Measurements from ENCODE around the gene TOX2. TPM values are rescaled to one million over a fixed set of nuclear protein-coding genes. Genes with fewer than 3 reads are reported as not detected.

The TOX2 gene
- total and polyA plus RNA-seq, 4 experiments from 2014 or later: 0.22 to 1.1 (median 0.49) TPM

DNA sequence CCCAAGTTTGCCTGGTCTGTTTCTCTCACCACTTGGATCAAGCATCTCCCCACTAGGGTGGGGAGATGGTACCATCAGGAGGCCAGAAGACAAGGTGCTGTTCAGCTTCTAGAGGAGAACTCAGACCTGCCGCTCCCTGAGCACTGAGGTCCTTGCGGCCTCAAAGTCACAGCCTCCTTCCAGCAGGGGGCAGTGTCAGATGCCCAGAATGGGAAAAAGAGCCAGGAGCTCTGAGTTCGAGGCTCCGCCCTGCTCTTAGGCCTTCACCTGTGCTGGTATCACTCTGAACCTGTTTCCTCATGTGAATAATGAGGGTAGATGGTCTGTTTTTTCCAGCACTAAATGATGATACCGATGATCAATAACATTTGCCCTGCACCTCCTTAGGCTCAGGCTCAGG lies 68.7 kb downstream of the TOX2 start:
- DNase-seq: no peak
- no peaks in the 10 kb centered on the region for H3K36me3 Mint-ChIP-seq
- no peak overlapping the region for H3K4me3 Mint-ChIP-seq
- H3K27ac Mint-ChIP-seq: no peak overlapping the region
- Histone ChIP-seq H3K4me1 (ENCODE audit: insufficient read depth, low read length) (peaks cover 11% of the 10 kb centered on the region), H3K4me3 (ENCODE audit: low read length in 2 of 2) (no peak overlapping the region), H3K27ac (ENCODE audit: low read depth, low read length) (no peak overlapping the region), H3K27me3 (ENCODE audit: insufficient read depth, low read length) (no peaks in the 10 kb centered on the region), H3K9me3 (ENCODE audit: control insufficient read depth in 1 of 2, low read length in 2 of 2) (no peaks in the 10 kb centered on the region), H3K36me3 (ENCODE audit: insufficient read depth, low read length) (no peaks in the 10 kb centered on the region)
- intact Hi-C loops (cut with micrococcal nuclease): loop anchor here (1.0 kb wide), 1 partner anchor 97 kb away; no protein-coding TSS in a partner anchor
- H3K4me1 Mint-ChIP-seq: peaks cover 2 to 10% (median 8%) of the 10 kb centered on the region in 4 donors
- H3K9me3 Mint-ChIP-seq: no peaks in the 10 kb centered on the region
- ChIA-PET CTCF (ENCODE audit: partially characterized antibody) (interaction anchor here (1.4 to 1.7 kb wide), 2 partner anchors 97 to 100 kb away, joined by 3 to 4 read pairs; no protein-coding TSS in a partner anchor), POLR2A (ENCODE audit: partially characterized antibody) (no interaction called here)
- H3K27me3 Mint-ChIP-seq: peaks cover 0 to 3% of the 10 kb centered on the region in 2 donors

DNA sequence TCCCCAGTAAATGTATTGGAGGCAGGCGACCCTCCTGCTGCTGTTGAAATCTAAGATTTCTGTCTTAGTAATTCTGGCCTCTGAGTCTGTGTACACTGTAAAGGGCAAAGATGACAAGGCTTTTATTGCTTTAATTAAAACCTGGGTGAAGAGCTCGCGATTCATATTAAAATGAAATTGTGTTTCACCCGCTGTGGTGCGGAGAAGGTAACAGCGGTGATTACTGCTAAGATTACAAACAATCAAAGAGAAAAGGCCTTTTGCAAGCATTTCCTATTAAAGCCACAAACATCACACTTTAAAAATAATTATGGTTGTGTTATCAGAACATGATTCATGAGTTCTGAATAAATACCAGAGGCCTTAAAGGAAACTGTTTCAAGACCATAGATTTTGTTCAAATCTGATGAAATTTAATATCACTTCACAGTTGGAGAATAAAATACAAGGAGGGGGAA lies 69.3 kb downstream of the TOX2 start:
- no peaks in the 10 kb centered on the region for H3K27me3 ChIP-seq (ENCODE audit: insufficient read depth, low read length)
- H3K9me3 Mint-ChIP-seq: peaks cover 0 to under 1% (median 0%) of the 10 kb centered on the region in 8 donors
- no peaks in the 10 kb centered on the region for H3K36me3 Mint-ChIP-seq
- CTCF ChIA-PET (ENCODE audit: partially characterized antibody): interaction anchor here (1.4 kb wide), 1 partner anchor 96 kb away, joined by 4 read pairs; no protein-coding TSS in a partner anchor
- H3K27ac Mint-ChIP-seq: peak overlapping the region in 1 of 7 donors; percentile 2
- H3K4me3 ChIP-seq (ENCODE audit: low read length in 2 of 2): no peak overlapping the region
- H3K4me3 Mint-ChIP-seq: no peak overlapping the region
- H3K4me1 Mint-ChIP-seq: peaks cover 4 to 11% (median 10%) of the 10 kb centered on the region in 4 donors
- H3K36me3 ChIP-seq (ENCODE audit: insufficient read depth, low read length): no peaks in the 10 kb centered on the region
- POLR2A ChIA-PET (ENCODE audit: partially characterized antibody): no interaction called here
- H3K27me3 Mint-ChIP-seq: peaks cover 0 to 1% of the 10 kb centered on the region in 2 donors
- intact Hi-C loops (cut with micrococcal nuclease): loop anchor here (1.0 kb wide), 1 partner anchor 96 kb away; no protein-coding TSS in a partner anchor
- DNase-seq: no peak
- peaks cover 11% of the 10 kb centered on the region for H3K4me1 ChIP-seq (ENCODE audit: insufficient read depth, low read length)
- H3K9me3 ChIP-seq (ENCODE audit: control insufficient read depth in 1 of 2, low read length in 2 of 2): no peaks in the 10 kb centered on the region
- H3K27ac ChIP-seq (ENCODE audit: low read depth, low read length): no peak overlapping the region

DNA sequence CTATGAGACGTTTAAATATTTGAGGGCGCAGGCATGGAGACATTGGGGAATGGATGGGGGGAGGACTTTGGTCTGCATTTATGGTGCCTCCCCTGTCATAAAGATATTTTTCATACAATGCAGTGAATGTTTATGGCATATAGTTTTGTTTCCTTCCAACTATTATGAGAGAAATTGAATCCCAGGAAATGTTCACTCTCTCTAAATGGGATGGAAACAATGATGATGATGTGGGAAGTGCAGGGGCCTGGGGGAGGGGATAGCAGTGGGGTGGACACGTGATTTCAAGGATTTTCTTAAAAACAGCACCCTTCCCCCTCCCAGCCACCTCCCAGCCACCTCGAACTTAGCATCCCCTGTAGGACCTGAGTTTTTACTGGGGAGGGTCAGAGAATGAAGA lies 69.9 kb downstream of the TOX2 start:
- H3K27ac ChIP-seq (ENCODE audit: low read depth, low read length): no peak overlapping the region
- H3K9me3 ChIP-seq (ENCODE audit: control insufficient read depth in 1 of 2, low read length in 2 of 2): no peaks in the 10 kb centered on the region
- no peaks in the 10 kb centered on the region for H3K27me3 ChIP-seq (ENCODE audit: insufficient read depth, low read length)
- CTCF ChIA-PET (ENCODE audit: partially characterized antibody): interaction anchor here (1.4 kb wide), 1 partner anchor 96 kb away, joined by 4 read pairs; no protein-coding TSS in a partner anchor
- peaks cover 11% of the 10 kb centered on the region for H3K4me1 ChIP-seq (ENCODE audit: insufficient read depth, low read length)
- no peaks in the 10 kb centered on the region for H3K36me3 ChIP-seq (ENCODE audit: insufficient read depth, low read length)
- H3K4me1 Mint-ChIP-seq: peaks cover 4 to 11% (median 10%) of the 10 kb centered on the region in 4 donors
- H3K4me3 ChIP-seq (ENCODE audit: low read length in 2 of 2): no peak overlapping the region
- intact Hi-C loops (cut with micrococcal nuclease): no loop called here
- H3K4me3 Mint-ChIP-seq: no peak overlapping the region
- peaks cover 0 to 1% of the 10 kb centered on the region in 2 donors for H3K27me3 Mint-ChIP-seq
- POLR2A ChIA-PET (ENCODE audit: partially characterized antibody): no interaction called here
- DNase-seq: no peak
- no peaks in the 10 kb centered on the region for H3K36me3 Mint-ChIP-seq
- H3K9me3 Mint-ChIP-seq: peaks cover 0 to 3% (median 0%) of the 10 kb centered on the region in 8 donors
- no peak overlapping the region for H3K27ac Mint-ChIP-seq

- POLR2A ChIA-PET (ENCODE audit: partially characterized antibody): no interaction called here
- Histone ChIP-seq H3K4me3 (ENCODE audit: low read length in 2 of 2) (no peak overlapping the region), H3K9me3 (ENCODE audit: control insufficient read depth in 1 of 2, low read length in 2 of 2) (no peaks in the 10 kb centered on the region), H3K4me1 (ENCODE audit: insufficient read depth, low read length) (peaks cover 11% of the 10 kb centered on the region), H3K27me3 (ENCODE audit: insufficient read depth, low read length) (no peaks in the 10 kb centered on the region), H3K27ac (ENCODE audit: low read depth, low read length) (no peak overlapping the region), H3K36me3 (ENCODE audit: insufficient read depth, low read length) (no peaks in the 10 kb centered on the region)
- Mint-ChIP-seq H3K36me3 (no peaks in the 10 kb centered on the region), H3K27me3 (no peaks in the 10 kb centered on the region), H3K27ac (peak overlapping the region in 1 of 7 donors; percentile 5), H3K4me3 (no peak overlapping the region), H3K9me3 (peaks cover 0 to 3% (median 0%) of the 10 kb centered on the region in 8 donors), H3K4me1 (peaks cover 4 to 10% (median 9%) of the 10 kb centered on the region in 4 donors)
- CTCF ChIA-PET (ENCODE audit: partially characterized antibody): no interaction called here
- intact Hi-C loops (cut with micrococcal nuclease): no loop called here
- DNase-seq: no peak
Observed at GRCh38 chr20:43985121-43985520, 70.5 kb downstream of the TOX2 start.

DNA sequence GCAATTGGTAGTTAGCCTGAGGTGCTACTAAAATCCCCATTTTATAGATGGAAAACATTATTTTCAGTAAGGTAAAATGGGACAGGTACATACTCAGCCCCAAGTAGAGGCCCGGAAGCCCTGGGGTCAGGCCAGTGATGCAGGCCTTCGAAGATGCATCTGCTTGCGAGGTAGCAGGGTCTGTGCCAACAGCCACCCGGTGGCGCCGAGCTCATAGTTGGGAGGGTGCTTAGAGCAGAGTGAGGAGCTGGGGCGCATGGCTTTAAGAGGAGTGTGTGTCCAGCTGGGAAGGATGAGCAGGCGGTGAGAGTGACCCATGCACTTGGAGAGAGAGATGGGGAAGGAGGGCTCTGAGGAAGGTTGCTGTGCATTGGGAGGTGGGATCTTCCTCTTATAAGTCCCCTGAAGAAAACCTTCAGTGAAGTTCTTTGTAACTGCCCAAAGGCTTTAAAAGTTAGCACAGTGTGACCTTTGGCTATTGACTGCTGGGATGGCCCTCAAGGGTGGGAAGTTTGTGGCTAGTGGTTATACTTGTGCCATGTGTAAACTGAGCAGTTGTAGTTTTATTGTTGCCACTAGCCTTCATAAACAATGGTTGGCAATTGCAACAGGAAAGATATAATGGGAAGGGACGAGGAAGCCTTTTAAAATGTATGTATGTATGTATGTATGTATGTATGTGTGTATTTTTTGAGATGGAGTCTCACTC lies 71.1 kb downstream of the TOX2 start:
- ChIA-PET CTCF (ENCODE audit: partially characterized antibody) (no interaction called here), POLR2A (ENCODE audit: partially characterized antibody) (no interaction called here)
- Histone ChIP-seq H3K4me3 (ENCODE audit: low read length in 2 of 2) (no peak overlapping the region), H3K27ac (ENCODE audit: low read depth, low read length) (no peak overlapping the region), H3K27me3 (ENCODE audit: insufficient read depth, low read length) (no peaks in the 10 kb centered on the region), H3K36me3 (ENCODE audit: insufficient read depth, low read length) (no peaks in the 10 kb centered on the region), H3K4me1 (ENCODE audit: insufficient read depth, low read length) (peaks cover 11% of the 10 kb centered on the region), H3K9me3 (ENCODE audit: control insufficient read depth in 1 of 2, low read length in 2 of 2) (no peaks in the 10 kb centered on the region)
- Mint-ChIP-seq H3K27me3 (no peaks in the 10 kb centered on the region), H3K9me3 (peaks cover 0 to 3% (median 0%) of the 10 kb centered on the region in 8 donors), H3K27ac (no peak overlapping the region), H3K4me1 (peaks cover 4 to 10% (median 9%) of the 10 kb centered on the region in 4 donors), H3K36me3 (no peaks in the 10 kb centered on the region), H3K4me3 (no peak overlapping the region)
- no peak for DNase-seq
- intact Hi-C loops (cut with micrococcal nuclease): no loop called here

DNA sequence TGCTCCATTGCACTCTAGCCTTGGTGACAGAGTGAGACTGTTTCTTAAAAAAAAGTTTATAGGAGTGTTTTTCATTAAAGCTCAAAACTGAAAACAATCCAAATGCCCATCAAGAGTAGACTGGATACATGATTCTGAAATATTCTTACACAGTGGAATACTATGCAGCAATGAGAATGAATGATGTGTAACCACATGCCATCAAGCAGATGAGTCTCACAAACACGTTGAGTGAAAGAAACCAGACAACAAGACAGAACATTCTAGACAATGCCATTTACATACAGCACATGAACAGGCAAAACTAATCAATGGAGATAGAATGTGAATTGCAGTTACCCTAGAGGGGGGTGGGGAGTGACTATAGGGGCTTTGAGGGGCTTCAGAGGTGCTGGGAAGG lies 72.4 kb downstream of the TOX2 start:
- Mint-ChIP-seq H3K4me1 (peaks cover 4 to 9% (median 8%) of the 10 kb centered on the region in 4 donors), H3K4me3 (no peak overlapping the region), H3K27ac (no peak overlapping the region), H3K27me3 (no peaks in the 10 kb centered on the region), H3K36me3 (no peaks in the 10 kb centered on the region), H3K9me3 (peaks cover 0 to 3% (median 0%) of the 10 kb centered on the region in 8 donors)
- Histone ChIP-seq H3K9me3 (ENCODE audit: control insufficient read depth in 1 of 2, low read length in 2 of 2) (no peaks in the 10 kb centered on the region), H3K4me3 (ENCODE audit: low read length in 2 of 2) (no peak overlapping the region), H3K27ac (ENCODE audit: low read depth, low read length) (no peak overlapping the region), H3K4me1 (ENCODE audit: insufficient read depth, low read length) (peaks cover 11% of the 10 kb centered on the region), H3K36me3 (ENCODE audit: insufficient read depth, low read length) (no peaks in the 10 kb centered on the region), H3K27me3 (ENCODE audit: insufficient read depth, low read length) (no peaks in the 10 kb centered on the region)
- POLR2A ChIA-PET (ENCODE audit: partially characterized antibody): no interaction called here
- CTCF ChIA-PET (ENCODE audit: partially characterized antibody): no interaction called here
- intact Hi-C loops (cut with micrococcal nuclease): no loop called here
- no peak for DNase-seq

GRCh38 chr20:43987531-43987930 lies 72.9 kb downstream of the TOX2 start:
- H3K27me3 Mint-ChIP-seq: no peaks in the 10 kb centered on the region
- Histone ChIP-seq H3K4me1 (ENCODE audit: insufficient read depth, low read length) (peaks cover 11% of the 10 kb centered on the region), H3K9me3 (ENCODE audit: control insufficient read depth in 1 of 2, low read length in 2 of 2) (no peaks in the 10 kb centered on the region), H3K4me3 (ENCODE audit: low read length in 2 of 2) (no peak overlapping the region), H3K27ac (ENCODE audit: low read depth, low read length) (no peak overlapping the region), H3K36me3 (ENCODE audit: insufficient read depth, low read length) (no peaks in the 10 kb centered on the region), H3K27me3 (ENCODE audit: insufficient read depth, low read length) (no peaks in the 10 kb centered on the region)
- H3K27ac Mint-ChIP-seq: no peak overlapping the region
- ChIA-PET POLR2A (ENCODE audit: partially characterized antibody) (no interaction called here), CTCF (ENCODE audit: partially characterized antibody) (no interaction called here)
- H3K36me3 Mint-ChIP-seq: no peaks in the 10 kb centered on the region
- peaks cover 0 to 3% (median 0%) of the 10 kb centered on the region in 8 donors for H3K9me3 Mint-ChIP-seq
- DNase-seq: no peak
- H3K4me1 Mint-ChIP-seq: peaks cover 4 to 9% (median 7%) of the 10 kb centered on the region in 4 donors
- intact Hi-C loops (cut with micrococcal nuclease): no loop called here
- H3K4me3 Mint-ChIP-seq: no peak overlapping the region
